H1 (cell line): ENCODE measurements around the gene DNAH8. TPM values are rescaled to one million over a fixed set of nuclear protein-coding genes. Genes with fewer than 3 reads are reported as not detected.

Experiments used
- CHD2 ChIP-seq: IDR thresholded peaks from 2 replicates; pipeline ENCODE4 v1.6.1; 2012; ENCODE audit warnings: low read length, improper control_type of control experiment
- CREB1 ChIP-seq: IDR thresholded peaks from 2 replicates; pipeline ENCODE4 v1.6.1; 2012; ENCODE audit warnings: inconsistent platforms
- EZH2 ChIP-seq: fragments of 200-600 bp; sonication (generic); IDR thresholded peaks from 2 replicates; pipeline ENCODE4 v1.7.1; 2012; ENCODE audit warnings: low read depth, mild to moderate bottlenecking, moderate library complexity, low read length, inconsistent platforms; ENCODE audit not compliant: severe bottlenecking
- RAD21 ChIP-seq, 2 experiments: IDR thresholded peaks in 1 of 2; conservative IDR thresholded peaks in 1 of 2; 2 replicates each; pipeline ENCODE4 v1.6.1; 2011; ENCODE audit warnings: low read depth in 2 of 2, low read length in 2 of 2, improper control_type of control experiment in 1 of 2, inconsistent platforms in 1 of 2, mild to moderate bottlenecking in 1 of 2, moderate library complexity in 1 of 2
- polyA plus RNA-seq, 7 experiments: library from polyadenylated mRNA; depleted of rRNA in 3 of 7; stranded (reverse) in 5 of 7; unstranded in 2 of 7; fragments of >200 nt in 5 of 7; fragments of 200-250 nt in 2 of 7; gene quantifications; 1 replicate in 5 of 7; 2 replicates in 1 of 7; 4 replicates in 1 of 7; pipeline versions ENCODE4 v1.2.1 to v1.2.3, GENCODE V29; 2011 to 2013; ENCODE audit warnings: missing spikeins in 2 of 7, mixed read lengths in 2 of 7
- total RNA-seq: library from RNA; stranded (reverse); fragmentation: NEBNext Ultra II Directional; extraction: Animal tissue kit (Norgen Biotek cat#: 25700); gene quantifications from 2 replicates; pipeline ENCODE4 v1.2.1, GENCODE V29; 2021

DNAH8 gene
- total and polyA plus RNA-seq, 2 of the 8 experiments (the other 6 are each of a cell fraction or from before 2014, with no cell fraction given): under 0.01 TPM; not detected in 1

DNA sequence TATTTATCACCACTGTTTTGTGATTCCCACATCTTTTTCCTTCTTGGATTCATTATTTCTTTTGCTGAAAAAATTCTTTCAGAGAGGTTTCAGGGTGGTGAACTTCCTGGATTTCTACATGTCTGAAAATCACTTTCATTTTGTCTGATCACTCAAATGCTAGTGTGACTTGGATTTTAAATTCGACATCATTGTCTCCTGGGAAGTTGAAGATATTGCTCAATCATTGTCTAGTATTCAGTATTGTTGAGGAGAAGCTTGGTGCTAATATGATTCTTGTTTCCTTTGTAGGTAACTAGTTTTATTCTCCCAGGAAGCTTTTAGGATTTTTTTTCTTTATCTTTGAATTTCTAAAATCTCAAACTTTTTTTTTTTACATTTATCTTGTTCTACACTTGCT, 45.0 kb downstream of the DNAH8 start (continued):
- no peak for TF ChIP-seq EZH2
- no peak for TF ChIP-seq RAD21 (IDR thresholded peaks at IDR 0.05 in 1 of 2, conservative IDR thresholded peaks at IDR 0.05 in 1 of 2; ENCODE audit: low read depth in 2 of 2, low read length in 2 of 2)
- TF ChIP-seq CHD2: no peak
- TF ChIP-seq CREB1: no peak
